Subcutaneous abdominal adipose tissue (tissue), 5 donors: Measurements from ENCODE around the gene NET1.

Source experiments
- H3K27ac ChIP-seq: one replicate; pipeline ENCODE4 v1.7.0; 2013; ENCODE audit warnings: low read depth, mild to moderate bottlenecking, inconsistent platforms, low read length, moderate library complexity
- H3K27me3 ChIP-seq, 5 donors: one replicate each; pipeline ENCODE4 v1.7.0; 2013; ENCODE audit warnings: low read length in 5 of 5, inconsistent platforms in 1 of 5; ENCODE audit not compliant: control insufficient read depth in 5 of 5, insufficient read depth in 4 of 5
- H3K36me3 ChIP-seq, 5 donors: one replicate each; pipeline ENCODE4 v1.7.0; 2013; ENCODE audit warnings: low read length in 5 of 5; ENCODE audit not compliant: control insufficient read depth in 5 of 5, insufficient read depth in 5 of 5
- H3K4me1 ChIP-seq, 5 donors: one replicate each; pipeline ENCODE4 v1.7.0; 2013; ENCODE audit warnings: low read length in 5 of 5, mild to moderate bottlenecking in 3 of 5, moderate library complexity in 1 of 5; ENCODE audit not compliant: control insufficient read depth in 5 of 5, insufficient read depth in 5 of 5
- H3K4me3 ChIP-seq, 5 donors: one replicate each; pipeline ENCODE4 v1.7.0; 2013; ENCODE audit warnings: low read length in 5 of 5, low read depth in 1 of 5
- H3K9ac ChIP-seq, 5 donors: one replicate each; pipeline ENCODE4 v1.7.0; 2013; ENCODE audit warnings: low read length in 5 of 5, mild to moderate bottlenecking in 4 of 5, moderate library complexity in 3 of 5
- H3K9me3 ChIP-seq, 5 donors: one replicate each; pipeline ENCODE4 v1.7.0; 2013; ENCODE audit warnings: low read length in 5 of 5; ENCODE audit not compliant: control insufficient read depth in 5 of 5
- donor health status: healthy.
- donor health status: healthy.
- donor health status: healthy.
- donor health status: healthy.
- donor health status: healthy.

Gene NET1

DNA sequence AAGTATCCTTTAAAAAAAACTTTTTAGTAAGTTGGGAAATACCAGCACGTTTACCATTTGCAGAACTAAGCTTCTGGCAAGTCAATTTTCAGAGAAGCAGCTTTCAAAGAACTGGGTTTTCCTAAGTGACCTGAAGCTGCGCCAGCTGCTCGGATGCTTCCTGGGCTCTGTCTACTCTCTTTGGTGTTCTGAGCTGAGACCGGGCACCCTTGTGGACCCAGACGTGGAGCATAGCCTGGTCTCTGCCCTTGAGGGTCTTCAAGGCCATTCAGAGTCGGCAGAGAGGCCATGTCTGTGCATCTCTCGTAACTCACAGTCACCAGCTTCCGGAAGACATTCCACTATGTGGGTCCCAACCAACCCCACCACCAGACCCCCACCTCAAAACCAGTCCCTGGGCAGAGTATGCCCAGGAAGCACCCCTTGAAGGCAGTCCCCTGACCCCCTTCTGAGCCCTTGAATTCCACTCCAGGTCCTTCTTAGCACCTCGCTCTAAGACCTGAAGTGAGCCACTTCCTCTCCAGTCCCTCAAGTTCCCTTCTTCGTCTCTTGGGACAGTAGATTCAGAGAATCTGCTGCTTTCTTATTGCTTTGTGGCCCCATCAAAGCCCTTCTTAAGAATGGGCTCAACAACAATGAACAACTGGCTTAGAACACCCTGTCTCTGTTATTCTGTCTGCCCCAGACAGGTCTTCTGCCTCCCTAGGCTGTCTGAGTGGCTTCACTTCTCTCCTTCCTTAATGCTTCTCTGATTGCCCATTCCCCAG is 78.5 kb downstream of the NET1 start:
- no peaks in the 10 kb centered on the region for H3K36me3 ChIP-seq
- peak overlapping the region; percentile 73 for H3K27ac ChIP-seq
- peaks cover 0 to 15% (median 8%) of the 10 kb centered on the region in 5 donors for H3K9me3 ChIP-seq
- H3K4me1 ChIP-seq = peaks cover 0 to 49% (median 35%) of the 10 kb centered on the region in 5 donors
- H3K9ac ChIP-seq = no peak overlapping the region
- H3K4me3 ChIP-seq = no peak overlapping the region
- H3K27me3 ChIP-seq = no peaks in the 10 kb centered on the region

DNA sequence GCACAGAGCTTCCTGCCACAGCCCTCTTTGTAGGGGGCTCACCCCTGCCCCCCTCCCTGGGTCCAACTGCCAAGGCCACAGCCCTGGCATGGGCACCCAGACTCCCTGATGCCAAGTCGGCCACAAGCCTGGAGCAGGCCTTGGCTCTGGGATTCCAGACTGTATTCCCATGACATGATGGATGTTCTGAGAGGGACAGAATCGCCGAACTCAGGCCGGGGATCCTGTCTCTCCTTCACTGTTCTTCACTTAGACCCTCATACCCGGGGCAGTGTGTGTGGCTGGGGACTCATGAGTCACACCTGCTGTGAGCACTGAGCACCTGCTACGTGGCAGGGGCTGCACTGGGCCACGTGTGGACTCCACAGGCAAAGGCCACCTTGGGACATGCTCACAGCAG is 79.1 kb downstream of the NET1 start:
- H3K27ac ChIP-seq = peak overlapping the region; percentile 42
- H3K4me3 ChIP-seq = no peak overlapping the region
- peaks cover 0 to 15% (median 8%) of the 10 kb centered on the region in 5 donors for H3K9me3 ChIP-seq
- H3K27me3 ChIP-seq = no peaks in the 10 kb centered on the region
- H3K36me3 ChIP-seq = no peaks in the 10 kb centered on the region
- H3K4me1 ChIP-seq = peaks cover 0 to 43% (median 29%) of the 10 kb centered on the region in 5 donors
- no peak overlapping the region for H3K9ac ChIP-seq

DNA sequence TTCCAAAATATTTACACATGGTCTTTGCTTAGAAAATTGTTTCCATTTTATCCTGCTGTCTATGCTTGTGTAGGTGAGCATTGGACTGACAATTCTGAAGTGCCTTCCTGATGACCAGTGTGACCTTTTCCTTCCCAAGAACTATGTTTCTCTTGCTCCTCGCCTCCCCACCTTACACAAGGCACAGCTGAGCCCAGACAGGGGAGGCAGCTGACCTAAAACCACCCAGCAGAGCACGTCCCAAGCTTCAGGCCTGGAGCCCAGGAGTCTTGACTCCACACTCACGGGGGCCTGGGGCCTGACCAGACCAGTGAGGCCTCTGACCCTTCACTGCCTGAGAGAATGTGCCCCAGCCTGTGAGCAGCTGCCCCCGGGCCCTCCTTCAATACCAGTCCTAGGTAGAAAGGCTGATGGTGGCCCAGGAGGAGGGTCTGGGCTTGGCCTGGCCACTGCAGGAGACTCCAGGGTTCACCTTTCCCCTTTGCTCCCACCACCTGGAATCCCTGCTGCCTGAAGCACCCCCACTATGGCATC is 80.0 kb downstream of the NET1 start:
- Histone ChIP-seq H3K9me3 (peaks cover 0 to 15% (median 8%) of the 10 kb centered on the region in 5 donors), H3K9ac (no peak overlapping the region), H3K4me3 (no peak overlapping the region), H3K27me3 (no peaks in the 10 kb centered on the region), H3K36me3 (no peaks in the 10 kb centered on the region), H3K4me1 (peaks cover 0 to 34% (median 23%) of the 10 kb centered on the region in 5 donors), H3K27ac (no peak overlapping the region)

DNA sequence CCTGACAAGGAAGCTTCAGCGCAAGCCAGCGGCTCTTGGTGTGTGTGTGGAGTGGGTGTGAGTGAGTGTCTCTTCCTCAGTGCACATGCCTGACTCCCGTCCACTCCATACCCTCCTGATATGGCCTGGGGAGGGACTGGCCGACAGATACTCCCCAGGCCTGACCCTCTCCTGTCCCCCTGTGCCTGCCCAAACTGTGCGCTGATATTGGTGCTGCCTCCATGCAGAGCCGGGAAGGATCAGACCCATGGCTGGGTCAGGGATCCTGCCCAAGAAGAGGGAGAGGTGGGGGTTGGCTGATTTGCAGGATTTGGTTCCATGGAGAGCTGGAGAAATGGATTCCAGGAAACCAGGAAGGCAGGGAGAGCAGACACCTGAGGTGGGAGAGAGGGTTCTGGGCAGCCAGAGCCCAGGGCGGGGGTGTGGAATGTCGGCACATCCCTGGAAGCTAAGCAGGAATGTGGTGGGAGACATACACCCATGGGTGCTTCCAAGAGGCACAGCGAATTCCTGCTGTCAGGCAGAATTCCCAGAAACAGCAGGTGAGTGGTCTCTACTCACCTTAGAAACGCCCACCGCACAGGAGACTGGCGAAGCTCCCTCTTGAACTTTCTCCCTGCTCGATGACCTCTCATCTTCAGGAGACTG is 80.7 kb downstream of the NET1 start:
- Histone ChIP-seq H3K27ac (no peak overlapping the region), H3K9me3 (peaks cover 0 to 15% (median 8%) of the 10 kb centered on the region in 5 donors), H3K27me3 (no peaks in the 10 kb centered on the region), H3K36me3 (no peaks in the 10 kb centered on the region), H3K4me3 (no peak overlapping the region), H3K4me1 (peaks cover 0 to 34% (median 23%) of the 10 kb centered on the region in 5 donors), H3K9ac (no peak overlapping the region)

DNA sequence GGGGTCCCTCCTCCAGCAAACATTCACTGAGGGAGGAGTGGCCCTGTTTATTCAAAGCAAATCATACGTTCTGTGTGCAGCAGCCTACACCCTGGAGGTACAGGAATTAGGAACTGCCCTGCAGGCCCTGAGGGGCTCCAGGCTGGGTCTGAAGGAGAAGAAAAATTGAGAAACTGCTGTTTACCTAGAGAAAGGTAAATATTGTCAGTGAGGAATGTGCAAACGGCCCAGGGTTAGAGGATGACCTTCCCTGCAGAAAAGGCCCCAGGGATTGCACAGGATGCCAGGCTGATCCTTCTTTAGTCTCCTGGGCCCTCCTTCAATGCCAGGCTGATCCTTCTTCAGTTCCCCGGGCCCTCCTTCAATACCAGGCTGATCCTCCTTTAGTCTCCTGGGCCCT is 81.3 kb downstream of the NET1 start:
- H3K4me3 ChIP-seq = no peak overlapping the region
- H3K4me1 ChIP-seq = peaks cover 0 to 34% (median 23%) of the 10 kb centered on the region in 5 donors
- H3K27ac ChIP-seq = no peak overlapping the region
- H3K9me3 ChIP-seq = peaks cover 0 to 15% (median 8%) of the 10 kb centered on the region in 5 donors
- H3K36me3 ChIP-seq = no peaks in the 10 kb centered on the region
- no peaks in the 10 kb centered on the region for H3K27me3 ChIP-seq
- H3K9ac ChIP-seq = no peak overlapping the region

DNA sequence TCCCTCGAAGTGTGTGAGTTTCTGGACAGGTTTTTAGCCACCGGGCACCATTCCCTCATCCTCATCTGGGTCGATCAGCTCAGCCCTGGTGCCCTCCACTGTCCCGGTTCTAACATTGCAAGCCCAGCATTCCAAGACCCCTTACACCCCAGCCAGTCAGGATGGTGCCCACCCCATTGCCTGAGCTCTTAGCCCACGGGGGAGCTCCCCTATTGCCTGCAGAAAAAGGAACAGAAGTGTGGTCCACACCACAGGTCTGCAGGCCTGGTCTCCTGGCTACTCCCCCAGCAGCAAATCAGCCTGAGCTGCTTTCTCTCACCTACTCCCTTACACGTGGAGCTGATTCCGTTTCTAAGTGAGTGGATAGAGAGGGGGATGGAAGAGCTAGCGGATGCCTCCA is 82.3 kb downstream of the NET1 start:
- Histone ChIP-seq H3K36me3 (no peaks in the 10 kb centered on the region), H3K27me3 (no peaks in the 10 kb centered on the region), H3K27ac (no peak overlapping the region)

DNA sequence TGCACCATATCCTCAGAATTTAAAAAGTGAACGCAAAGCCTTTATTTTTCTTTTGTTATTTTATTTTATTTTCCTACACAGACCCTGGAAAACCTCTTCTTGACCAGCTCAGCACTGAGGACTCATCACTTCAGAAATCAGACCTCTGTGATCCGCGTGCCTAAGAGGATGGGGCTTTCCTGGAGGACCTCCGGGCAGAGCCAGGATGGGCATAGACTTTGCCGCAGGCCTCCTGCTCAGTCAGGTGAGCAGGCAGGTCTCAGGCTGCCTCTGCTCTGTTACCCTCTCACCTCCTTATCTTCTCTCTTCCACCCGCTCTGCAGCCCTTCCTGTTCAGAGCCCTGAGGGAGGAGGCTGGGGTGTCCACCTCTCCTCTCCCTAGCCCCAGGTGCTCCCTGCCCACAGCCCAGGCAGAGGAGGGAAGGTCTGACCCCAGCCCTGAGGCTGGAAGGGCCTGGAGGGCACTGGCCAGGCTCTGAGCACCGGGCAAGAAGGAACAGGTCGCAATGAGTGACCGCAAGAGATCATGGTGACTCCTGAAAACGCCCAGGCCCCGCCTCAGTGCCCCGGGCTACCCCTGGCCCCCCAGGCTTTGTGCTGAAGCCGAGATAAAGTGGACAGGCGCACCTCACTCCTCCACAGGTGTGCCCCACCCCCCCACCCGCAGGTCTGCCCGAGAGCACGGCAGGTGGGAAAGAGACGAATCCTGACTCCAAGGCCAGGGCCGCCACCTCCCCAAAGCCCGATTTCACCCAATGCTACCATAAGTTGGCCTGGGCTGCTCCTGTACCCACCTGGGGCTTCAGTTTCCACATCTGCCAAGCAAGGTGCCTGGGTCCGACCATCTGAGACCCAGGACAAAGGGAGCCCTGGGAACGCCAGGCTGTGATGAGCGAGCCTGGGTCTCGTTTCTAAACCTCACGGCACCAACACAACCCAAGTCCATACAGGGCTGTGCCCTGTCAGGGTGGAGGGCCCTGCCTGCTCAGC is 84.2 kb downstream of the NET1 start:
- Histone ChIP-seq H3K4me1 (peaks cover 0 to 13% (median 5%) of the 10 kb centered on the region in 5 donors), H3K27ac (no peak overlapping the region), H3K36me3 (no peaks in the 10 kb centered on the region), H3K9me3 (peaks cover 0 to 14% (median 8%) of the 10 kb centered on the region in 5 donors), H3K4me3 (no peak overlapping the region), H3K9ac (no peak overlapping the region), H3K27me3 (no peaks in the 10 kb centered on the region)

More for the DNA sequence above, 82.3 kb downstream of the NET1 start:
- Histone ChIP-seq H3K4me1 (peaks cover 0 to 27% (median 21%) of the 10 kb centered on the region in 5 donors), H3K4me3 (no peak overlapping the region), H3K9ac (no peak overlapping the region), H3K9me3 (peaks cover 0 to 15% (median 8%) of the 10 kb centered on the region in 5 donors)

DNA sequence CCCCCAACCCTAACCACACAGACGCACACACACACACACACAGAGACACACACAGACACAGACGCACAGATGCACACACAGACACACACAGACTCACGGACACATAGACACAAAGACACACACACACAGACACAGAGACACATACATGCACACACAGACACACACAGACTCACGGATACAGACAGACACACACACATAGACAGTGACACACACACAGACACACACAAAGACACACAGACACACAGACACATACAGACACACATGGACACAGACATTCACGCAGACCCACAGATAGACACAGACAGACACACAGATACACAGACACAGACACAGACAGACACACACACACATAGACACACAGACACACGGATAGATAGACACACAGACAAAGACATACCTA is 84.9 kb downstream of the NET1 start:
- H3K36me3 ChIP-seq = no peaks in the 10 kb centered on the region
- peaks cover 0 to 8% (median 5%) of the 10 kb centered on the region in 5 donors for H3K9me3 ChIP-seq
- no peaks in the 10 kb centered on the region for H3K27me3 ChIP-seq
- peaks cover 0 to 8% (median 0%) of the 10 kb centered on the region in 5 donors for H3K4me1 ChIP-seq
- no peak overlapping the region for H3K4me3 ChIP-seq
- H3K27ac ChIP-seq = no peak overlapping the region
- no peak overlapping the region for H3K9ac ChIP-seq

DNA sequence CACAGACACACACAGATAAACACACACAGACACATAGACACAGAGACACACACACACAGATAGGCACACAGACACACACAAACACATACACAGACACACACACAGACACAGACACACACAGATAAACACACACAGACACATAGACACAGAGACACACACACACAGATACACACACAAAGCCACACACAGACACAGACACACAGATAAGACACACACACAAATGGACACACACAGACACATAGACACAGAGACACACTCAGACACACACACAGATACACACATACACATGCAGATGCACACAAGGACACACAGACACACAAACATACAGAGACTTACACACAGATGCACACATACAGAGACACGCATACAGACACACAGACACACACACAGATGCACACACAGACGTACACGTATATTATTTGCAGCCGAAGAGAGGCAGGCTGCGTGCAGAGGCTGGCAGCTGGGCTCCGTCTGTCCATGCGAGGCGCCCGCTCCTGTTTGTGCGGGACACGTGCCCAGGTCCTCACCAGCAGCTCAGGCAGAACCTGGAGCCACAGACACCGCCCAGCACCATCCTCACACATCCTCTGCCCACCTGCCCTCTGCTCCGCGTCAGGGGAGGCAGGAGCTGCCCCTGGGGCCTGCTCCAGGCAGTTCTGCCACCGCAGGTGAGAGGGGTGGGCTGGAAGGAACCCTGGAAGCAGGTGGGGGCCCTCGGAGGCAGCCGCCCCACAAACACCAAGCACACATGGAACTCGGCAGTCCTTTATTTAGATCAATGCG is 85.8 kb downstream of the NET1 start:
- no peaks in the 10 kb centered on the region for H3K27me3 ChIP-seq
- no peaks in the 10 kb centered on the region for H3K36me3 ChIP-seq
- no peak overlapping the region for H3K4me3 ChIP-seq
- no peaks in the 10 kb centered on the region for H3K9me3 ChIP-seq
- H3K4me1 ChIP-seq = peaks cover 0 to 8% (median 0%) of the 10 kb centered on the region in 5 donors
- H3K27ac ChIP-seq = no peak overlapping the region
- H3K9ac ChIP-seq = no peak overlapping the region
